B cell (primary cell): ENCODE measurements around the gene TRIM47. TPM values are rescaled to one million over a fixed set of nuclear protein-coding genes. Genes with fewer than 3 reads are reported as not detected.

Source experiments
- ATAC-seq: fragments of 200-7000 bp; cut with Tn5 transposase; one replicate; pipeline ENCODE4 v1.10.0; 2021; ENCODE audit warnings: low read depth, mild to moderate bottlenecking, moderate number of reproducible peaks, moderate library complexity
- CTCF ChIA-PET: fragments of 350-600 bp; sonication (Branson Sonifier 250); formaldehyde crosslinking; loops from one replicate; lab custom pipeline; 2021; ENCODE audit warnings: antibody characterized with exemption, inconsistent platforms; lab: Charles Lee
- POLR2A ChIA-PET: fragments of 350-600 bp; sonication (Branson Sonifier 250); formaldehyde crosslinking; loops from one replicate; lab custom pipeline; 2021; ENCODE audit warnings: antibody characterized with exemption; lab: Charles Lee
- DNase-seq: peaks from one replicate; pipeline ENCODE4 v3.0.0; 2013
- H2AFZ ChIP-seq: 2 replicates; pipeline ENCODE4 v1.6.1; 2012; ENCODE audit warnings: mild to moderate bottlenecking, low read depth, low read length; ENCODE audit not compliant: insufficient read depth, poor library complexity, severe bottlenecking
- H3K27ac ChIP-seq, 2 donors: 1 replicate in 1 of 2; 2 replicates in 1 of 2; pipeline ENCODE4 v1.5.1; 2012 to 2013; ENCODE audit warnings: low read length in 2 of 2, mild to moderate bottlenecking in 2 of 2, moderate library complexity in 1 of 2
- H3K27me3 ChIP-seq, 4 experiments: fragments of 200-600 bp in 1 of 4; sonication (generic) in 1 of 4; replicated peaks in 1 of 4; 1 replicate in 2 of 4; 2 replicates in 2 of 4; pipeline versions ENCODE4 v1.6.1 to v1.7.0; 2013 to 2016; ENCODE audit warnings: low read length in 3 of 4, mild to moderate bottlenecking in 2 of 4, mixed read lengths in 1 of 4, moderate library complexity in 1 of 4; ENCODE audit not compliant: insufficient read depth in 4 of 4, control insufficient read depth in 3 of 4; ENCODE audit errors: control extremely low read depth in 1 of 4
- H3K36me3 ChIP-seq, 2 experiments: replicated peaks in 1 of 2; 1 replicate in 1 of 2; 2 replicates in 1 of 2; pipeline versions ENCODE4 v1.6.1 to v1.7.1; 2013; ENCODE audit warnings: low read length in 1 of 2; ENCODE audit not compliant: insufficient read depth in 2 of 2, control insufficient read depth in 1 of 2; ENCODE audit errors: control extremely low read depth in 1 of 2, extremely low read depth in 1 of 2
- H3K4me1 ChIP-seq, 2 donors: fragments of 200-600 bp in 1 of 2; sonication (generic) in 1 of 2; 1 replicate in 1 of 2; 2 replicates in 1 of 2; pipeline versions ENCODE4 v1.5.1 to v1.6.1; 2013 to 2017; ENCODE audit warnings: low read length in 2 of 2; ENCODE audit not compliant: control insufficient read depth in 2 of 2, insufficient read depth in 2 of 2
- H3K4me2 ChIP-seq: replicated peaks from 2 replicates; pipeline ENCODE3; 2012; ENCODE audit warnings: mild to moderate bottlenecking, low read depth, low read length; ENCODE audit not compliant: poor library complexity, severe bottlenecking
- H3K4me3 ChIP-seq, 5 experiments: fragments of 200-600 bp in 1 of 5; sonication (generic) in 1 of 5; 1 replicate in 3 of 5; 2 replicates in 2 of 5; pipeline versions ENCODE4 v1.5.1 to v1.7.0; 2011 to 2016; ENCODE audit warnings: low read length in 4 of 5, mild to moderate bottlenecking in 4 of 5, low read depth in 2 of 5, control low read depth in 1 of 5, moderate library complexity in 1 of 5; ENCODE audit not compliant: insufficient read depth in 1 of 5; ENCODE audit errors: control extremely low read depth in 1 of 5, extremely low read depth in 1 of 5
- H3K79me2 ChIP-seq: fragments of 200-600 bp; sonication (generic); one replicate; pipeline ENCODE4 v1.6.0; 2016; ENCODE audit warnings: low read length; ENCODE audit not compliant: control insufficient read depth, insufficient read depth
- H3K9ac ChIP-seq: fragments of 200-600 bp; sonication (generic); 2 replicates; pipeline ENCODE4 v1.6.1; 2017; ENCODE audit warnings: mild to moderate bottlenecking, low read length, moderate library complexity
- H3K9me3 ChIP-seq, 3 donors: one replicate each; pipeline versions ENCODE4 v1.6.1 to v1.7.1; 2013; ENCODE audit warnings: low read length in 2 of 3; ENCODE audit not compliant: control insufficient read depth in 2 of 3, insufficient read depth in 1 of 3; ENCODE audit errors: control extremely low read depth in 1 of 3
- H4K20me1 ChIP-seq: 2 replicates; pipeline ENCODE4 v1.6.0; 2012; ENCODE audit warnings: mild to moderate bottlenecking, low read length; ENCODE audit not compliant: insufficient read depth, control insufficient read depth, poor library complexity, severe bottlenecking
- H3K27ac Mint-ChIP-seq: one replicate; pipeline ENCODE4 v1.8.0; 2021; ENCODE audit warnings: mixed read lengths
- H3K27me3 Mint-ChIP-seq: one replicate; pipeline ENCODE4 v1.8.0; 2021; ENCODE audit warnings: mixed read lengths
- H3K4me1 Mint-ChIP-seq: one replicate; pipeline ENCODE4 v1.8.0; 2021; ENCODE audit warnings: mixed read lengths
- H3K4me3 Mint-ChIP-seq: one replicate; pipeline ENCODE4 v1.8.0; 2021; ENCODE audit warnings: mixed read lengths
- H3K9me3 Mint-ChIP-seq: one replicate; pipeline ENCODE4 v1.8.0; 2022; ENCODE audit warnings: mixed read lengths; ENCODE audit not compliant: insufficient read depth
- EZH2 ChIP-seq: IDR thresholded peaks from 2 replicates; pipeline ENCODE4 v1.6.1; 2012; ENCODE audit warnings: borderline replicate concordance, low read depth, mild to moderate bottlenecking, moderate library complexity, low read length; ENCODE audit not compliant: insufficient read depth, poor library complexity, severe bottlenecking
- WGBS: methylation state at CpG from one replicate; pipeline ENCODE4 v1.1.5; 2013; ENCODE audit warnings: missing lambda C conversion rate; ENCODE audit not compliant: insufficient coverage; 5-methylcytosine and 5-hydroxymethylcytosine counted together
- intact Hi-C: fragments of 100-400 bp; cut with micrococcal nuclease; formaldehyde crosslinking; loops from one replicate; pipeline ENCODE4 v1.10.0; 2022
- polyA plus RNA-seq: library from polyadenylated mRNA; depleted of rRNA; stranded (reverse); fragments of >200 nt; gene quantifications from 2 replicates; pipeline ENCODE4 v1.2.3, GENCODE V29; 2012
- total RNA-seq, 2 donors: library from RNA; stranded (reverse); fragments of 120-200 nt in 1 of 2; gene quantifications; 1 replicate in 1 of 2; 2 replicates in 1 of 2; pipeline versions ENCODE4 v1.2.3 to v1.2.4, GENCODE V29; 2013 to 2022
- TF ChIP-seq, protein P1 (sequence below): fragments of 200-600 bp; IDR thresholded peaks from one replicate; pipeline ENCODE4 v1.8.0; 2022; ENCODE audit warnings: antibody characterized with exemption, mild to moderate bottlenecking

TRIM47 gene
- total and polyA plus RNA-seq, 2 donors (not counting 1 experiment from before 2014, with no cell fraction given): 6.4 to 8.3 TPM

DNA sequence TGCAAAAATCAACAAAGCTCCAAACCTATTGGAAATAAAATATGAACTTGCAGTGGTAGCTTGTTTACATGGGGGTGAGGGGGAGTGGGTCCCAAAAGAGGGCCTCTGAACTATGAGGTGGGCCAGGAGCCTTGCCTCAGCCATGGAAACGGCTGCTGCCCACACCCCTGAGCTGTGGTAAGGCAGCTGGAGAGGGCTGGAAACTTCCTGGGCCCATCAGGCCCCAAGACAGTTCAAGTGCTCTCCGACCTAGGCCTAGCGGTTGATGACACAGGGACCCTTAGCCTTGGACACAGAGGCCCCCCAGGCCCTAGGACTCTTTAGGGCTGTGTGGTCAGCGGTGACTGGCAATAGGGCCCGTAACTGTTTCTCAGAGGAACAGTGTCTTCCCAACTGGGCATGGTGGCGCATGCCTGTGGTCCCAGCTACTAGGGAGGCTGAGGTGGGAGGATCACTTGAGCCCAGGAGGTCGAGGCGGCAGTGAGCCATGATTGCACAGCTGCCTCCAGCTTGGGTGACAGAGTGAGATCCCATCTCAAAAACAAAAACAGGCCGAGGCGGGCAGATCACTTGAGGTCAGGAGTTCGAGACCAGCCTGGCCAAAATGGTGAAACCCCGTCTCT is 52.5 kb downstream of the TRIM47 start:
- DNase-seq (no peak), ATAC-seq (no peak)
- Histone ChIP-seq H3K9me3 (no peaks in the 10 kb centered on the region), H4K20me1 (no peaks in the 10 kb centered on the region), H3K4me2 (no peak overlapping the region), H2AFZ (no peak overlapping the region), H3K4me3 (no peak overlapping the region), H3K4me1 (peaks cover 8 to 19% of the 10 kb centered on the region in 2 donors), H3K27ac (no peak overlapping the region), H3K27me3 (no peaks in the 10 kb centered on the region), H3K79me2 (no peaks in the 10 kb centered on the region), H3K9ac (no peak overlapping the region), H3K36me3 (peaks cover 0 to 52% of the 10 kb centered on the region in 2 experiments)
- intact Hi-C loops: loop anchor here (2.0 kb wide), 1 partner anchor 41 kb away; the partner anchor contains the start of gene UNK
- CTCF ChIA-PET: interaction anchor here (0.7 to 6.8 kb wide), 16 partner anchors 11 to 241 kb away, joined by 3 to 83 read pairs (median 6); partner anchors contain the start of genes GALK1, TRIM47 and UNK
- Mint-ChIP-seq H3K9me3 (no peaks in the 10 kb centered on the region), H3K4me1 (peaks cover 24% of the 10 kb centered on the region), H3K4me3 (no peak overlapping the region), H3K27me3 (no peaks in the 10 kb centered on the region), H3K27ac (no peak overlapping the region)
- 95% methylated on average over 6 of the region's 12 CpGs for WGBS
- TF ChIP-seq, protein P1, sequence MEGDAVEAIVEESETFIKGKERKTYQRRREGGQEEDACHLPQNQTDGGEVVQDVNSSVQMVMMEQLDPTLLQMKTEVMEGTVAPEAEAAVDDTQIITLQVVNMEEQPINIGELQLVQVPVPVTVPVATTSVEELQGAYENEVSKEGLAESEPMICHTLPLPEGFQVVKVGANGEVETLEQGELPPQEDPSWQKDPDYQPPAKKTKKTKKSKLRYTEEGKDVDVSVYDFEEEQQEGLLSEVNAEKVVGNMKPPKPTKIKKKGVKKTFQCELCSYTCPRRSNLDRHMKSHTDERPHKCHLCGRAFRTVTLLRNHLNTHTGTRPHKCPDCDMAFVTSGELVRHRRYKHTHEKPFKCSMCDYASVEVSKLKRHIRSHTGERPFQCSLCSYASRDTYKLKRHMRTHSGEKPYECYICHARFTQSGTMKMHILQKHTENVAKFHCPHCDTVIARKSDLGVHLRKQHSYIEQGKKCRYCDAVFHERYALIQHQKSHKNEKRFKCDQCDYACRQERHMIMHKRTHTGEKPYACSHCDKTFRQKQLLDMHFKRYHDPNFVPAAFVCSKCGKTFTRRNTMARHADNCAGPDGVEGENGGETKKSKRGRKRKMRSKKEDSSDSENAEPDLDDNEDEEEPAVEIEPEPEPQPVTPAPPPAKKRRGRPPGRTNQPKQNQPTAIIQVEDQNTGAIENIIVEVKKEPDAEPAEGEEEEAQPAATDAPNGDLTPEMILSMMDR: no peak
- TF ChIP-seq EZH2: no peak
- POLR2A ChIA-PET: interaction anchor here (0.6 to 1.9 kb wide), 4 partner anchors 8 to 29 kb away, joined by 3 to 7 read pairs (median 4); partner anchors contain the start of gene WBP2

DNA sequence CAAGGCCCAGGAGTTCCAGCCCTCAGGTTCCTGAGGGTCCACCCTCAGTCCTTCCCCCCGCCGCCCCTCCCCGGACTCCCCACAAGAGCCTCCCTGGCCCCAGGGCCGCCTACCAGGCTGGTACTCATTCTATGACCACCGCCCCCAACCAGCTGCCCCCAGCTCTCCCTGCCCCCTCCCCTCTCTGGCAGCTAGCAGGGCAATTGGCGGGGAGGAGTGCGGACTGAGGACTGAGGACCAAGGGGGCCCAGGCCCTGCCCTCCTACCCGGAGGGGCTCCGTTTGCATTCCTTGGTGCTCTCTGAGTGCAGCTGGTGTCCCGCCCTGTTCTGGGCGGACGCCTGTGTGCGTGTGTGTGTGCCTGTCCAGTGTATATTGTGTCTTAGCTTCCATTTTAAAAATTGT is 53.2 kb downstream of the TRIM47 start:
- no peaks in the 10 kb centered on the region for H3K9me3 ChIP-seq
- no peaks in the 10 kb centered on the region for H3K79me2 ChIP-seq
- ATAC-seq (no peak), DNase-seq (no peak)
- ChIA-PET CTCF (interaction anchor here (0.8 to 6.8 kb wide), 8 partner anchors 16 to 180 kb away, joined by 3 to 83 read pairs (median 5); partner anchors contain the start of genes GALK1 and UNK), POLR2A (interaction anchor here (0.6 to 1.4 kb wide), 3 partner anchors 8 to 30 kb away, joined by 3 to 7 read pairs (median 3); partner anchors contain the start of gene WBP2)
- WGBS: 94% methylated on average over 10 of the region's 13 CpGs
- H3K4me2 ChIP-seq: no peak overlapping the region
- Mint-ChIP-seq H3K27ac (no peak overlapping the region), H3K9me3 (no peaks in the 10 kb centered on the region), H3K4me1 (peaks cover 24% of the 10 kb centered on the region), H3K4me3 (no peak overlapping the region), H3K27me3 (no peaks in the 10 kb centered on the region)
- no peak overlapping the region for H2AFZ ChIP-seq
- no peaks in the 10 kb centered on the region for H3K27me3 ChIP-seq
- no peak overlapping the region for H3K27ac ChIP-seq
- TF ChIP-seq, protein P1: no peak
- no peak for TF ChIP-seq EZH2
- peaks cover 0 to 52% of the 10 kb centered on the region in 2 experiments for H3K36me3 ChIP-seq
- H4K20me1 ChIP-seq: no peaks in the 10 kb centered on the region
- no peak overlapping the region for H3K9ac ChIP-seq
- intact Hi-C loops: no loop called here
- H3K4me1 ChIP-seq: peaks cover 8 to 19% of the 10 kb centered on the region in 2 donors
- H3K4me3 ChIP-seq: no peak overlapping the region
